ENCODE measurements around the gene TXNDC2.

The TXNDC2 gene

DNA sequence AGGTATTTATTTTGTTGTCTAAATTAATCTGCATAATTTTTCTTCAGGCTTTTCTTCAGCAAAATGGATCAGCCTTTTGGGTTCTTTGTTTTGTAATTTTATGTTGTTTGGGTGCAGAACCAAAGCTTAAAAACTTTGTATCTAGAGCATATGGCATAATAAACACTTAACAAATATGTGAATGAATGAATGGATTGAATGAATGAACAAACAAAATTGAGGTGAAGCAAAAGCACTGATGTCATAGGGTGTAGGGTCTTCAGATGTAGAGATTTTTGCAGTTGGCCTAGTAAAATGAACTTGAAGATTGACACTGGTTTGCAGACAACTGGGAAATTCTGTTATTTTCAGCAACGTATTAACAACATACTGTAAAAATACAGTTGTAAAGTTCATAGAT, 45.4 kb downstream of the TXNDC2 start:
- DNase-seq (ENCODE audit: low read depth), result no peak
- no peak overlapping the region for H3K4me3 ChIP-seq (ENCODE audit: control insufficient read depth, low read depth, low read length)
- TF ChIP-seq, protein P1, sequence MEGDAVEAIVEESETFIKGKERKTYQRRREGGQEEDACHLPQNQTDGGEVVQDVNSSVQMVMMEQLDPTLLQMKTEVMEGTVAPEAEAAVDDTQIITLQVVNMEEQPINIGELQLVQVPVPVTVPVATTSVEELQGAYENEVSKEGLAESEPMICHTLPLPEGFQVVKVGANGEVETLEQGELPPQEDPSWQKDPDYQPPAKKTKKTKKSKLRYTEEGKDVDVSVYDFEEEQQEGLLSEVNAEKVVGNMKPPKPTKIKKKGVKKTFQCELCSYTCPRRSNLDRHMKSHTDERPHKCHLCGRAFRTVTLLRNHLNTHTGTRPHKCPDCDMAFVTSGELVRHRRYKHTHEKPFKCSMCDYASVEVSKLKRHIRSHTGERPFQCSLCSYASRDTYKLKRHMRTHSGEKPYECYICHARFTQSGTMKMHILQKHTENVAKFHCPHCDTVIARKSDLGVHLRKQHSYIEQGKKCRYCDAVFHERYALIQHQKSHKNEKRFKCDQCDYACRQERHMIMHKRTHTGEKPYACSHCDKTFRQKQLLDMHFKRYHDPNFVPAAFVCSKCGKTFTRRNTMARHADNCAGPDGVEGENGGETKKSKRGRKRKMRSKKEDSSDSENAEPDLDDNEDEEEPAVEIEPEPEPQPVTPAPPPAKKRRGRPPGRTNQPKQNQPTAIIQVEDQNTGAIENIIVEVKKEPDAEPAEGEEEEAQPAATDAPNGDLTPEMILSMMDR (IDR thresholded peaks at IDR 0.05; ENCODE audit: control insufficient read depth, insufficient read depth, low read depth, low read length, missing control alignments), result no peak

DNA sequence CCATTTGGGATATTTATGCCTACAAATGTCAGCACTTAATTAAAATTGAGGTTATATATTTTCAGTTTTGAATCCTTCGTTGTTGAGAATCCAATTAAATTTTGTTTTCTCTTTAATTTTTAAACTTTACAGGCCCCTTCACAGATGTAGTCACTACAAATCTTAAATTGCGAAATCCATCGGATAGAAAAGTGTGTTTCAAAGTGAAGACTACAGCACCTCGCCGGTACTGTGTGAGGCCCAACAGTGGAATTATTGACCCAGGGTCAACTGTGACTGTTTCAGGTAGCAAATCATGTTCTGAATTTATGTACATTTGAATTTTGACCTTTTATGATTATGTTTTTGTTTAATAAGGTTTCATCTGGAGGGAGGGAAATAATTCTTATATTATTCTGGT, 45.9 kb downstream of the TXNDC2 start:
- TF ChIP-seq, protein P1 (IDR thresholded peaks at IDR 0.05; ENCODE audit: control insufficient read depth, insufficient read depth, low read depth, low read length, missing control alignments), result no peak
- no peak for DNase-seq (ENCODE audit: low read depth)
- no peak overlapping the region for H3K4me3 ChIP-seq (ENCODE audit: control insufficient read depth, low read depth, low read length)

DNA sequence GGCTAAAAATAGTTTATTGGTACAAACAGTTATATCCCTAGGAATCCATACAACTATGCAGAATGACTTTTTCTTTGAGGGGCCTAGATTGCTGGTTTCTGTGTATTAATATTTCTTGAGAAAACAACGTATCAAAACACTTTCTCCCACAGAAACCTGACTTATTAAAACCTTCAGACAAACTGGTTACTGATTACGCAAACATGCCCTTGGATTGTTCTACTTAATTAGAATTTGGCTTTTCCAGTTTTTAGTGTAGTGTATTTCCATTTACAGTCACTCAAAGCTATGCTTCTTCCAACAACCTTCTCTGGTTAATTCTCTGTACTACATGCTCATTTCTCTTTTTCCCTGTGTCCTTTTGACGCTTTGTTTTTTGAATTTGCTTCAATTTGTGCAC, 48.1 kb downstream of the TXNDC2 start:
- DNase-seq (ENCODE audit: low read depth), result no peak
- no peak overlapping the region for H3K4me3 ChIP-seq (ENCODE audit: control insufficient read depth, low read depth, low read length)
- TF ChIP-seq, protein P1 (IDR thresholded peaks at IDR 0.05; ENCODE audit: control insufficient read depth, insufficient read depth, low read depth, low read length, missing control alignments), result no peak

DNA sequence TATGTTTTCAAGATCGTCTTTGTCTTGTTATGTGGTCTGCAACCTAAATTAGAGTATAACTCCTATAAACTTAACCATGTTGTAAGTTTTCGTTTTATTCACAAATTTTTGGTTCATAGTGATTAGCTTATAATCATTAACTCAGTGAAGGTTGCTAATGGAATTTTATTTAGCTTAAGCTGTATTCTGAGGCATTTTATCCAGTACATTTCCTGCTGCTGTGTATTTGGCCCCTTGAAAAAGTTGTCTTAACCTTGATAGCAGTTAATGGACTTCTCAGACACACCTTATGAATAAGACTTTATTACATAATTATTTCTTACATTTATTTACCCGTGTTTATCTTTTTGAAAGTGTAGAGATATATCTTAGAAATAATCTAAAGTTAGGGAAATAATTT, 48.5 kb downstream of the TXNDC2 start:
- TF ChIP-seq, protein P1 (IDR thresholded peaks at IDR 0.05; ENCODE audit: control insufficient read depth, insufficient read depth, low read depth, low read length, missing control alignments), result no peak
- H3K4me3 ChIP-seq (ENCODE audit: control insufficient read depth, low read depth, low read length), result no peak overlapping the region
- no peak for DNase-seq (ENCODE audit: low read depth)

Data from AG09309 (cell line).